Neuronal stem cell (in vitro differentiated cells): ENCODE measurements around the gene EMID1.
"Not testable (repeated sequence)": the region's sequence is repeated elsewhere in the genome, so short reads cannot be mapped to it uniquely, and the experiment has no call there.

Experiments used
- DNase-seq: peaks from one replicate; pipeline ENCODE4 v3.0.0-alpha.2; 2013; ENCODE audit warnings: low spot score
- H2AFZ ChIP-seq: one replicate; pipeline ENCODE4 v1.6.1; 2013; ENCODE audit warnings: mild to moderate bottlenecking, low read length, inconsistent platforms
- H2AK5ac ChIP-seq: 2 replicates; pipeline ENCODE4 v1.6.1; 2013; ENCODE audit warnings: low read depth, mild to moderate bottlenecking, inconsistent platforms, low read length, moderate library complexity, mixed read lengths
- H2BK120ac ChIP-seq: 2 replicates; pipeline ENCODE4 v1.6.1; 2013; ENCODE audit warnings: low read depth, mild to moderate bottlenecking, inconsistent platforms, low read length, moderate library complexity, mixed read lengths
- H2BK12ac ChIP-seq: one replicate; pipeline ENCODE4 v1.6.1; 2013; ENCODE audit warnings: low read length, inconsistent platforms
- H2BK15ac ChIP-seq: 2 replicates; pipeline ENCODE4 v1.6.1; 2013; ENCODE audit warnings: mild to moderate bottlenecking, low read length, inconsistent platforms, mixed read lengths
- H2BK5ac ChIP-seq: one replicate; pipeline ENCODE4 v1.6.1; 2013; ENCODE audit warnings: inconsistent platforms, mild to moderate bottlenecking, low read length, moderate library complexity
- H3K14ac ChIP-seq: one replicate; pipeline ENCODE4 v1.6.1; 2013; ENCODE audit warnings: low read length, inconsistent platforms
- H3K18ac ChIP-seq: 2 replicates; pipeline ENCODE4 v1.6.1; 2013; ENCODE audit warnings: low read length, inconsistent platforms
- H3K23ac ChIP-seq: 2 replicates; pipeline ENCODE4 v1.6.1; 2013; ENCODE audit warnings: low read depth, mild to moderate bottlenecking, mixed read lengths, low read length, inconsistent platforms; ENCODE audit not compliant: poor library complexity
- H3K27ac ChIP-seq: replicated peaks from 3 replicates; pipeline ENCODE4 v1.5.1; 2013; ENCODE audit warnings: low read length, inconsistent platforms
- H3K27me3 ChIP-seq, 3 experiments: 2 replicates each; pipeline ENCODE4 v1.6.1; 2013; ENCODE audit warnings: low read length in 3 of 3, mild to moderate bottlenecking in 2 of 3, inconsistent platforms in 1 of 3, low read depth in 1 of 3, mixed read lengths in 1 of 3, moderate library complexity in 1 of 3; ENCODE audit not compliant: control insufficient read depth in 3 of 3, insufficient read depth in 3 of 3
- H3K36me3 ChIP-seq, 2 donors: replicated peaks in 1 of 2; 2 replicates each; pipeline ENCODE4 v1.6.1; 2013; ENCODE audit warnings: low read length in 2 of 2; ENCODE audit not compliant: control insufficient read depth in 2 of 2, insufficient read depth in 2 of 2
- H3K4ac ChIP-seq: 2 replicates; pipeline ENCODE4 v1.6.1; 2013; ENCODE audit warnings: inconsistent platforms, mild to moderate bottlenecking, low read length, moderate library complexity
- H3K4me1 ChIP-seq, 2 donors: 1 replicate in 1 of 2; 2 replicates in 1 of 2; pipeline ENCODE4 v1.6.1; 2013; ENCODE audit warnings: low read length in 2 of 2, low read depth in 1 of 2; ENCODE audit not compliant: control insufficient read depth in 2 of 2, insufficient read depth in 1 of 2
- H3K4me2 ChIP-seq: one replicate; pipeline ENCODE4 v1.6.1; 2013; ENCODE audit warnings: mild to moderate bottlenecking, low read length, inconsistent platforms; ENCODE audit not compliant: insufficient read depth, poor library complexity, severe bottlenecking
- H3K4me3 ChIP-seq, 2 donors: 2 replicates each; pipeline ENCODE4 v1.5.1; 2013; ENCODE audit warnings: low read length in 2 of 2, mild to moderate bottlenecking in 2 of 2, inconsistent platforms in 1 of 2, moderate library complexity in 1 of 2
- H3K79me1 ChIP-seq: one replicate; pipeline ENCODE4 v1.6.1; 2013; ENCODE audit warnings: low read depth, mild to moderate bottlenecking, inconsistent platforms, low read length, moderate library complexity
- H3K9ac ChIP-seq: one replicate; pipeline ENCODE4 v1.6.1; 2013; ENCODE audit warnings: mild to moderate bottlenecking, low read depth, low read length, inconsistent platforms; ENCODE audit not compliant: poor library complexity
- H3K9me3 ChIP-seq, 2 donors: replicated peaks in 1 of 2; 2 replicates each; pipeline versions ENCODE3 to v1.6.1; 2013; ENCODE audit warnings: low read length in 2 of 2, mild to moderate bottlenecking in 2 of 2, inconsistent platforms in 1 of 2, low read depth in 1 of 2, mixed read lengths in 1 of 2, moderate library complexity in 1 of 2; ENCODE audit not compliant: control insufficient read depth in 2 of 2, insufficient read depth in 1 of 2
- H4K8ac ChIP-seq: one replicate; pipeline ENCODE4 v1.6.1; 2013; ENCODE audit warnings: low read depth, mild to moderate bottlenecking, inconsistent platforms, low read length, moderate library complexity
- H4K91ac ChIP-seq: one replicate; pipeline ENCODE4 v1.6.1; 2013; ENCODE audit warnings: low read length, low read depth, mild to moderate bottlenecking, inconsistent platforms; ENCODE audit not compliant: poor library complexity
- WGBS, 2 donors: extraction: QIAGEN DNeasy Blood & Tissue Kit; methylation state at CpG; one replicate each; pipeline ENCODE4 v1.1.7; 2013; ENCODE audit warnings: missing lambda C conversion rate in 2 of 2, mixed read lengths in 1 of 2; ENCODE audit not compliant: insufficient read length in 2 of 2, insufficient replicate concordance in 1 of 2; ENCODE audit errors: extremely low coverage in 2 of 2; 5-methylcytosine and 5-hydroxymethylcytosine counted together

EMID1 gene

GRCh38 chr22:29231971-29232959 lies 26.6 kb downstream of the EMID1 start:
- no peaks in the 10 kb centered on the region for H3K79me1 ChIP-seq
- no peak overlapping the region for H2BK15ac ChIP-seq
- H3K9me3 ChIP-seq, result peaks cover 0 to 8% of the 10 kb centered on the region in 2 donors
- no peak overlapping the region for H3K14ac ChIP-seq
- DNase-seq, result no peak
- H4K91ac ChIP-seq, result no peak overlapping the region
- H3K4me2 ChIP-seq, result no peak overlapping the region
- no peak overlapping the region for H4K8ac ChIP-seq
- no peak overlapping the region for H2BK5ac ChIP-seq
- no peak overlapping the region for H2AFZ ChIP-seq
- H3K4me1 ChIP-seq, result no peaks in the 10 kb centered on the region
- H2AK5ac ChIP-seq, result peak overlapping the region; percentile 24
- peak overlapping the region; percentile 65 for H2BK12ac ChIP-seq
- WGBS, 2 donors, result no CpG with 5 or more reads among the region's 22 CpGs
- no peak overlapping the region for H3K4ac ChIP-seq
- H2BK120ac ChIP-seq, result no peak overlapping the region
- no peaks in the 10 kb centered on the region for H3K27me3 ChIP-seq
- peak overlapping the region; percentile 1 for H3K23ac ChIP-seq
- peak overlapping the region; percentile 79 for H3K18ac ChIP-seq
- no peak overlapping the region for H3K4me3 ChIP-seq
- no peak overlapping the region for H3K27ac ChIP-seq
- no peaks in the 10 kb centered on the region for H3K36me3 ChIP-seq
- H3K9ac ChIP-seq, result peak overlapping the region; percentile 22

GRCh38 chr22:29233277-29233877 lies 27.7 kb downstream of the EMID1 start:
- Histone ChIP-seq H3K27ac (no peak overlapping the region), H3K4me1 (no peaks in the 10 kb centered on the region), H3K4me3 (peak overlapping the region in 1 of 2 donors; percentile 55), H4K8ac (no peak overlapping the region), H3K18ac (no peak overlapping the region), H2BK5ac (no peak overlapping the region), H3K9ac (no peak overlapping the region), H3K27me3 (no peaks in the 10 kb centered on the region), H2BK12ac (no peak overlapping the region), H3K14ac (no peak overlapping the region), H2BK15ac (no peak overlapping the region), H3K4ac (no peak overlapping the region), H3K79me1 (no peaks in the 10 kb centered on the region), H3K9me3 (peaks cover 0 to 8% of the 10 kb centered on the region in 2 donors), H2BK120ac (no peak overlapping the region), H2AFZ (no peak overlapping the region), H2AK5ac (no peak overlapping the region), H4K91ac (no peak overlapping the region), H3K23ac (no peak overlapping the region), H3K36me3 (no peaks in the 10 kb centered on the region), H3K4me2 (no peak overlapping the region)
- no CpG with 5 or more reads among the region's 1 CpG for WGBS, 2 donors
- no peak for DNase-seq

- peak overlapping the region; percentile 58 for H2BK12ac ChIP-seq
- not testable (repeated sequence) for H2BK5ac ChIP-seq, H3K79me1 ChIP-seq, H3K14ac ChIP-seq, DNase-seq, H2AK5ac ChIP-seq, H3K4me3 ChIP-seq, H3K4me1 ChIP-seq, H3K4me2 ChIP-seq, H3K27me3 ChIP-seq, H3K9ac ChIP-seq, H2BK120ac ChIP-seq, H3K23ac ChIP-seq, H4K8ac ChIP-seq, H2AFZ ChIP-seq, H2BK15ac ChIP-seq, H3K18ac ChIP-seq, H3K27ac ChIP-seq, H3K4ac ChIP-seq, H4K91ac ChIP-seq
- no CpG with 5 or more reads among the region's 9 CpGs for WGBS, 2 donors
- peaks cover 14 to 52% of the 10 kb centered on the region in 2 donors for H3K9me3 ChIP-seq
- peaks cover 2 to 49% of the 10 kb centered on the region in 2 donors for H3K36me3 ChIP-seq
These were observed 34.8 kb downstream of the EMID1 start for GRCh38 chr22:29240481-29240880.

GRCh38 chr22:29243874-29244446 lies 38.3 kb downstream of the EMID1 start:
- peaks cover 14 to 48% of the 10 kb centered on the region in 2 donors for H3K9me3 ChIP-seq
- peak overlapping the region in 1 of 2 donors; percentile 5 for H3K4me3 ChIP-seq
- H2BK15ac ChIP-seq, result no peak overlapping the region
- no peak overlapping the region for H2AFZ ChIP-seq
- H2BK5ac ChIP-seq, result no peak overlapping the region
- peaks cover 0 to 3% of the 10 kb centered on the region in 2 donors for H3K4me1 ChIP-seq
- no peak overlapping the region for H4K91ac ChIP-seq
- H3K18ac ChIP-seq, result no peak overlapping the region
- WGBS, 2 donors, result no CpG with 5 or more reads among the region's 11 CpGs
- peaks cover 3% of the 10 kb centered on the region for H3K79me1 ChIP-seq
- H3K23ac ChIP-seq, result no peak overlapping the region
- no peak overlapping the region for H3K4ac ChIP-seq
- no peak overlapping the region for H2BK12ac ChIP-seq
- H3K27me3 ChIP-seq, result no peaks in the 10 kb centered on the region
- no peak overlapping the region for H3K9ac ChIP-seq
- H2AK5ac ChIP-seq, result no peak overlapping the region
- H2BK120ac ChIP-seq, result no peak overlapping the region
- no peak overlapping the region for H3K27ac ChIP-seq
- DNase-seq, result no peak
- H4K8ac ChIP-seq, result no peak overlapping the region
- H3K14ac ChIP-seq, result no peak overlapping the region
- H3K4me2 ChIP-seq, result no peak overlapping the region
- peaks cover 2 to 60% of the 10 kb centered on the region in 2 donors for H3K36me3 ChIP-seq
